Measurements from ENCODE around the gene MYL12A. TPM values are rescaled to one million over a fixed set of nuclear protein-coding genes. Genes with fewer than 3 reads are reported as not detected.
"Not testable (repeated sequence)": the region's sequence is repeated elsewhere in the genome, so short reads cannot be mapped to it uniquely, and the experiment has no call there.

MYL12A gene
- total RNA-seq, 6 experiments from 2014 or later: 425 to 713 (median 651) TPM

DNA sequence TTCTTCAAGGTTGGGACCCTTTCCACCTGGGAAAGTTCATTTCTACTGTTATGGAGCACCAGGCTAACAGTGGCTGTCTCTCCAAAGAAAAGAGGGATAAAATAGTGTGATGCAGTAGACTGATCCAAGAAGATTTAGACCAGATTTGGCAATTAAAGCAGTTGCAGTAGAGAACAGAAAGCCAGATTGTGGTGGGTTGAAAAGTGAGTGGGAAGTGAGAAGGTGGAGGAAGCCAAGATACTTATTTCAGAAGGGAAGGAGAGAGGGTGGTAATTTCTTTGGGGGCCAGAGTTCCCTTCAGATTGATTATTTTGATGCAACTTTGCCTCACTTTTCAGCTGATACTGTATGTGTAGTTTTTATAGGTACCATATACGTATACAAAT, 22.3 kb downstream of the MYL12A start:
- H3K27ac Mint-ChIP-seq: peak overlapping the region; percentile 85
- H3K9me3 Mint-ChIP-seq: no peaks in the 10 kb centered on the region
- H3K4me1 Mint-ChIP-seq (ENCODE audit: low read depth): peaks cover 81% of the 10 kb centered on the region
- no peak for TF ChIP-seq CTCF (IDR thresholded peaks at IDR 0.05)
- peak overlapping the region; percentile 67 for H3K4me3 Mint-ChIP-seq
- no peak for DNase-seq
- H3K27me3 Mint-ChIP-seq (ENCODE audit: insufficient read depth): no peaks in the 10 kb centered on the region
- H3K36me3 Mint-ChIP-seq (ENCODE audit: low read depth): peaks cover 19% of the 10 kb centered on the region

- Mint-ChIP-seq H3K9me3 (no peaks in the 10 kb centered on the region), H3K36me3 (ENCODE audit: low read depth) (peaks cover 24% of the 10 kb centered on the region), H3K4me1 (ENCODE audit: low read depth) (peaks cover 57% of the 10 kb centered on the region), H3K27ac (peak overlapping the region; percentile 20; the same call in 1 of the 2 replicates), H3K27me3 (ENCODE audit: insufficient read depth) (no peaks in the 10 kb centered on the region), H3K4me3 (no peak overlapping the region)
- DNase-seq: no peak
- no peak for TF ChIP-seq CTCF (IDR thresholded peaks at IDR 0.05)
Measured at GRCh38 chr18:3273042-3273441, 25.4 kb downstream of the MYL12A start.

DNA sequence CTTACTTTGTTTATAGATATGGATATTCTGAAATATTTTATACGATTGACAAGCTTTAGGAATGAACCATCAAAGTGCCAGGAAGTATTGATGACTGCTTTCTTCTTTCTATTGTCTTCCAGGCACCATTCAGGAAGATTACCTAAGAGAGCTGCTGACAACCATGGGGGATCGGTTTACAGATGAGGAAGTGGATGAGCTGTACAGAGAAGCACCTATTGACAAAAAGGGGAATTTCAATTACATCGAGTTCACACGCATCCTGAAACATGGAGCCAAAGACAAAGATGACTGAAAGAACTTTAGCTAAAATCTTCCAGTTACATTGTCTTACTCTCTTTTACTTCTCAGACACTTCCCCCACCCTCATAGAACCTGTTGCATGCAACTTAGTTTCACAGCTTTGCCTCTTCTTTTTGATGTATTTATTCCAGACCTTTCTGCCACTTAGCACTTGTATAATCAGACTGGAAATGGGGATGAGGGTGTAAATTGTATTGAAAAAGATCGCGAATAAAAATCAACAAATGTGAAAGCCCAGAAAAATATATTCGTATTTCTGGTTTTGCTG, 30.1 kb downstream of the MYL12A start:
- Mint-ChIP-seq H3K27ac (peak overlapping the region; percentile 17; the same call in 1 of the 2 replicates), H3K36me3 (ENCODE audit: low read depth) (peaks cover 28% of the 10 kb centered on the region), H3K4me1 (ENCODE audit: low read depth) (peaks cover 20% of the 10 kb centered on the region)
- not testable (repeated sequence) for DNase-seq; H3K4me3 Mint-ChIP-seq; H3K27me3 Mint-ChIP-seq (ENCODE audit: insufficient read depth); H3K9me3 Mint-ChIP-seq

DNA sequence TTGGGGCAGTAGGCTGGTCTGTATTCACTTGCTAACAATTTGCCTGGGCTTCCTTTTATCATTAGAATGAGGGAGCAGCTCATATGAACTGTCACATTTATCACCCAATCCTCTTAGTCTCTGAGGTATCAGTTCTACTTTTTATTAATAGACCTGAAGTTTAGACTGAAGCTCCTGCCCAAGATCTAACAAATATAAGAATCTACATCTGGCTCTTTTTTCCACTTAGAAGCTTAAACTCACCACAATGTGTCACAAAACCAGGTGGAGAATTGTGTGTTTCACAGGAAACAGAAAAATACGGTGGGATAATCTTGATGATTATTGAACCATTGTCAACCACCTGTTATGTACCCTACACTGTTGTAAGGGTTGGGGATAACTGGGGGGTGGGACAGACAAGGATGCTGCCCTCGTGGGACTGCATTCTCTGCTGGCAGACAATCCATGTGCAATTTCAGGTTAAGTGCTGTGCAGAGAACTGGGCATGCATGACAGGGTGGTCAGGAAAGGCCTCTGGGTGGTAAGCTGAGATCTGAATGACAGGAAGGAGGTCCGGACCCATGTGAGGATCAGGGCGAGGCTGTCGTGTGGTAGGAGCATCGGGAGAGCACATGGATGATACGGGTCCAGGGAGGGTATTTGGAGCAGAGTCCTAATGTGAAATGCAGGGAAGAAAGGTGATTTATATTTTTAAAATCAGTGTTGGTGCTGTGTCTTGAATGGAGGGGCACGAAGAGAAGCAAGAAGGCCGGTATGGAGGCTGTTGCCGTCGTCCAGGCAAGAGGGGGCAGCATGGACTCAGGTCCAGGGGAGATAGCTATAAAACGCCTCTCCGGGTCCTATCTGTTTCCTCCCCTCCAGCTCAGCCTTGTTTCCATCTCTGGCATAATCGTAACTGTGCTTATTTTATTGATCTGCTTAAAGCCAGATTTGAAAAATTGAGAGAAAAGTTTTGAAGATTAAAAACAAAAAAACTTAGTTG, 31.9 kb downstream of the MYL12A start:
- H3K9me3 Mint-ChIP-seq: no peaks in the 10 kb centered on the region
- peak overlapping the region; percentile 53 for H3K27ac Mint-ChIP-seq
- no peaks in the 10 kb centered on the region for H3K27me3 Mint-ChIP-seq (ENCODE audit: insufficient read depth)
- peaks cover 12% of the 10 kb centered on the region for H3K4me1 Mint-ChIP-seq (ENCODE audit: low read depth)
- no peak overlapping the region for H3K4me3 Mint-ChIP-seq
- TF ChIP-seq CTCF (IDR thresholded peaks at IDR 0.05): no peak
- DNase-seq: no peak
- H3K36me3 Mint-ChIP-seq (ENCODE audit: low read depth): peaks cover 18% of the 10 kb centered on the region

DNA sequence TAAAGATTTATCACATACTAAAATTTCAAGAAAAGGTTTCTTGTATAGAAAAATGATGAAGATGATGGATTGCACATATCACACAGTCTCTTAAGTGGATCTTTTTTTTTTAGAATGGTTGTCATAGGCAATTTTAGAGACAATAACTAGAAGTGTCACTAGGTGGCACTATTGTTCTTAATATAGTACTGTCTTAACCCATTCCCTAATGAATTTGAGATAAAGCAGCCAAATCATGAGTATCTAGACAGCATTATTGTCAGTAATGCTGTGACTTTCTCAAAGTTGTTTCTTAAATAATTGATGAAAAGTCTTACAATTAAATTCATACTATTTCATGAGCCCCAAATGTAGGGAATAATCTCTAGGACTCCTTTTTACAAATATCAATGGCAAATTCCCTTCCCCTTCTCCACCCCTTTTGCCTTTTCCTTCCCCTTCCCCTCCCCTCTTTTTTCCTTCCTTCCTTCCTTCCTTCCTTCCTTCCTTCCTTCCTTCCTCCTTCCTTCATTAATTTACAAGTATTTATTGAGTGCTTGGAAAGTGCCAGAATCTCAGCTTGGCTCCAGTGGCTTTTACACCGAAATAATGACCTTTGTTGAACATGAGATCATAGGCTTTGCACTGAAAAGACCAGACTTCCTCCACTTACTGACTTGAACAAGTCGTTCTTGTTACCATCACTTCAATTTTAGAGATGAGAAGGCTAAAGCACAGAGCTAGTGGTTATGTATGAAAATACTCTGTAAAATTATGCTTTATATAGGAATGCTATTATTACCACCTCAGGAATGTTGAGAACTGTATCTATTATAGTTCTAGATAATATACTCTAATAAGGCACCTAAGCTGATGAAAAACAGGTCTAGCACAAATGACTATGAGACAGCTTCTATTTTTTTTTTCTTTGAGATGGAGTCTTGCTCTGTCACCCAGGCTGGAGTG, 34.1 kb downstream of the MYL12A start:
- peak; percentile 88 for TF ChIP-seq CTCF (IDR thresholded peaks at IDR 0.05)
- peaks cover 12% of the 10 kb centered on the region for H3K4me1 Mint-ChIP-seq (ENCODE audit: low read depth)
- H3K27ac Mint-ChIP-seq: no peak overlapping the region
- peak; percentile 80 for DNase-seq
- H3K4me3 Mint-ChIP-seq: no peak overlapping the region
- peaks cover 11% of the 10 kb centered on the region for H3K36me3 Mint-ChIP-seq (ENCODE audit: low read depth)
- no peaks in the 10 kb centered on the region for H3K27me3 Mint-ChIP-seq (ENCODE audit: insufficient read depth)
- H3K9me3 Mint-ChIP-seq: no peaks in the 10 kb centered on the region
